ENCODE data around the gene TSPAN19.

TSPAN19 gene

GRCh38 chr12:85000729-85001128, 35.3 kb downstream of the TSPAN19 start:
- DNase-seq (ENCODE audit: low read depth), result no peak

- DNase-seq (ENCODE audit: low read depth), result no peak
These were observed 37.7 kb downstream of the TSPAN19 start for GRCh38 chr12:84998341-84998740.

GRCh38 chr12:84996759-84997158, 39.3 kb downstream of the TSPAN19 start:
- no peak for DNase-seq (ENCODE audit: low read depth)

- no peak for DNase-seq (ENCODE audit: low read depth)
These were observed 40.4 kb downstream of the TSPAN19 start for GRCh38 chr12:84995641-84996040.

GRCh38 chr12:84994426-84994825, 41.7 kb downstream of the TSPAN19 start:
- DNase-seq (ENCODE audit: low read depth), result no peak

GRCh38 chr12:84986586-84986985, 49.5 kb downstream of the TSPAN19 start:
- DNase-seq (ENCODE audit: low read depth), result no peak

GRCh38 chr12:84986117-84986516, 50.0 kb downstream of the TSPAN19 start:
- no peak for DNase-seq (ENCODE audit: low read depth)

- no peak for DNase-seq (ENCODE audit: low read depth)
These were observed 52.8 kb downstream of the TSPAN19 start for GRCh38 chr12:84983289-84983688.

- DNase-seq (ENCODE audit: low read depth), result no peak
These were observed 53.2 kb downstream of the TSPAN19 start for GRCh38 chr12:84982888-84983287.

GRCh38 chr12:84978921-84979320, 57.2 kb downstream of the TSPAN19 start:
- no peak for DNase-seq (ENCODE audit: low read depth)

- no peak for DNase-seq (ENCODE audit: low read depth)
These were observed 59.9 kb downstream of the TSPAN19 start for GRCh38 chr12:84976133-84976532.

GRCh38 chr12:84974155-84974815, 61.8 kb downstream of the TSPAN19 start:
- DNase-seq (ENCODE audit: low read depth), result no peak

GRCh38 chr12:84973026-84973425, 63.1 kb downstream of the TSPAN19 start:
- no peak for DNase-seq (ENCODE audit: low read depth)

GRCh38 chr12:84969226-84969625, 66.9 kb downstream of the TSPAN19 start:
- no peak for DNase-seq (ENCODE audit: low read depth)
